ENCODE data around the gene DUS2.

- TF ChIP-seq CTCF (IDR thresholded peaks at IDR 0.05) (no peak), ZFX (IDR thresholded peaks at IDR 0.05; ENCODE audit: borderline replicate concordance) (no peak)
These were observed 36.7 kb downstream of the DUS2 start for GRCh38 chr16:68059804-68060203.
